ENCODE results near the gene E2F3.

Gene E2F3

GRCh38 chr6:20401205-20402091 is at the start of gene E2F3:
Gene E2F3, plus strand, starts transcription at chr6:20401879. Its CDS starts 354 bp downstream, at chr6:20402233.
- DNase-seq: peak; percentile 98

- DNase-seq: no peak
Observed at GRCh38 chr6:20352346-20352745, 49.3 kb upstream of the E2F3 start.

GRCh38 chr6:20353134-20353533 is 48.5 kb upstream of the E2F3 start:
- DNase-seq: no peak

DNA sequence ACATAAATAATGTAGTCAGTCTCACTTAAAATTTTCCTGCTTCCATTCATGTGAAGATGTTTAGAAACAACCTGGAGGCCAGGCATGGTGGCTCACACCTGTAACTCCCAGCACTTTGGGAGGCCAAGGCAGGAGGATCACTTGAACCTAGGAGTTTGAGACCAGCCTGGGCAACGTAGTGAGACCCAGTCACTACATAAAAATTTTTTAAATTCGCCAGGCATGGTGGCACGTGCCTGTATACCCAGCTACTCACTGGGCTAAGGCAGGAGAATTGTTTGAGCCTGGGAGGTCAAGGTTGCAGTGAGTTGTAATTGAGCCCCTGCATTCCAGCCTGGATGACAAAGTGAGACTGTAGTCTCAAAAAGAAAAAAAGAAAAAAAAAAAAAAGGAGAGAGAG is 47.3 kb upstream of the E2F3 start:
- DNase-seq: no peak

- no peak for DNase-seq
Observed at GRCh38 chr6:20360471-20361119, 41.1 kb upstream of the E2F3 start.

DNA sequence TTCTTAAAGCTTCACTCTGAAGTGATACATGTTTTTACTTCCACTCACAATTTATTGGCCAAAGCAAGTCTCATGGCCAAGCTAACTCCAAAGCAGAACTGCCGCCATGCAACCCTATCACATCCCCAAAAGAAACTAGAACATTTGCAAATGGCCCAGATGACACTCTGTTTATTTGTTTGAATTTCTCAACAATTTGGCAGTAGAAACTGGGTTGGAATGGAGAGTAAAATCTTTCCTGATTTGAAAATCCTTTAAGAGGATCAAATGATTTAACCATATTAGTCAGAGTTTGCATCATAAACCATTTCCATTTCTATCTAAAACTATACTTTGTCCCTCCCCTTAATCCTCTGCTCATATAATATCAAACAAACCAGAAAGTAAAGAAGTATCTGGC is 39.1 kb upstream of the E2F3 start:
- no peak for DNase-seq

GRCh38 chr6:20364327-20364726 is 37.4 kb upstream of the E2F3 start:
- DNase-seq: no peak

GRCh38 chr6:20365456-20365855 is 36.2 kb upstream of the E2F3 start:
- DNase-seq: no peak

- DNase-seq: no peak
Observed at GRCh38 chr6:20366082-20366830, 35.4 kb upstream of the E2F3 start.

- DNase-seq: no peak
Observed at GRCh38 chr6:20367743-20368485, 33.8 kb upstream of the E2F3 start.

DNA sequence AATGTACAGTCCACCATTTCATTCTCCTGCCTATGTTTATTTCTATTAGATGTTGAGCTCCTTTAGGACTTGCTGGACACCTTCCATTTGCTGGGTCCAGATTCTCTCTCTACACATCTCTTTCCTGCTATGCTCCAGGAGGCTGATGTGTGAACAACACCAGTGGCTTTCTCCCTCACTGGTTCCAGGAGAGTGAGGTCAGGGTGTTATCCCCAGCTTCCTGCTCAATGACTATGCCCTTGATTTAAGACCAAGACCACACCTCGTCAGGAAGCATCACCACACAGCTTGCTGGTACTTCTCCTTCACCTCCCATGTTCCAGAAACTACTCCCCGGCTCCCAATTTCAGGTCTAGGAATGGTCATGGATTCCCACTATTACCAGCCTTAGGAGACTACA is 31.3 kb upstream of the E2F3 start:
- no peak for DNase-seq

GRCh38 chr6:20370801-20371200 is 30.9 kb upstream of the E2F3 start:
- DNase-seq: no peak

GRCh38 chr6:20375436-20375835 is 26.2 kb upstream of the E2F3 start:
- no peak for DNase-seq

DNA sequence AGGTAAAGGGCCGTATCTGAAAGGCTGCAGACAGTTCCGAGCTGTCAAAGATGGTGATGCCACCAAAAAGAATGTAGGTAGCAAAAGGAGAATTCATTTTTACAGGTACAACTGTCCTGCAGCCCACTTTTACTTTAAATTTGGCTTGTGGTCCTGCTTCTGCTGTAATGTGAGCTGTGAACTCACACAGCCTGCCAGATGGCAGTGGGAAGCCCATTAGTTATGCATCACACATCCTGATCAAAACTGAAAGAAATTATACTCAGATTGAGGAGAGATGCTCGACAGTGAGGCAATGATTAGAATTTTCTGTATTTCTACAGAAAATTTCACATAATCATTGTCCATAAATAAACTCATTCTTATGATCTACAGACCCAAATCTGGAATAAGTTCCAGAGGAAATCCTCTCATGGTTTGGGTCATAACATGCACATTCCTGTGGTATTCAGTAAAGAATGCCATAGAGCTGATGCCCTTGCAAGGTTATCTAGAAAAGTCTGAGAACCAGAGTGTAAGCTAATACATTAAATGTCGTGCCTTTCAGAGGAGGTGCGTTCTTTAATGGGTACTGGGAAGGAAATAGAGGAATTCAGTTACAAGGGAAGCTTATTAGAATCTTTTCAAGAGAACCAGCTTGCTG is 23.9 kb upstream of the E2F3 start:
- peak; percentile 62 for DNase-seq

DNA sequence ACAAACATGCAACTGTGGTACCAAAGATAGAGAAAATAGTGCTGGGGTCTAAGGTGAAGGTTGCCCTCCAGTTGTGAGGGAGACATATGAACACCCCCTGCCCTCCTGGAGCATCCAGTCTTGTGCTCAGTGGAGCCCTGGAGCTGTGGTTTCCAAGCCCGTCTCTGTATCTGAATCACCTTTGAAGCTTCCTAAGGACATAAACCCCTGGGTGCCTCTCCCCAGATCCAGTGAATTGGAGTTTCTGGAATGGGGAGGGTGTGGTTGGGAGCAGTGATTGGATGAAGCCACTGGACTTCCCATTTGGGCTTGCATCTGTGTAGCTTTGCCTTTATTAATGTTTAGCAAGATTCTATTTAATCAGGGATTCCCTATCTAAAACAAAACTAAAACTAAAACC is 22.4 kb upstream of the E2F3 start:
- no peak for DNase-seq

DNA sequence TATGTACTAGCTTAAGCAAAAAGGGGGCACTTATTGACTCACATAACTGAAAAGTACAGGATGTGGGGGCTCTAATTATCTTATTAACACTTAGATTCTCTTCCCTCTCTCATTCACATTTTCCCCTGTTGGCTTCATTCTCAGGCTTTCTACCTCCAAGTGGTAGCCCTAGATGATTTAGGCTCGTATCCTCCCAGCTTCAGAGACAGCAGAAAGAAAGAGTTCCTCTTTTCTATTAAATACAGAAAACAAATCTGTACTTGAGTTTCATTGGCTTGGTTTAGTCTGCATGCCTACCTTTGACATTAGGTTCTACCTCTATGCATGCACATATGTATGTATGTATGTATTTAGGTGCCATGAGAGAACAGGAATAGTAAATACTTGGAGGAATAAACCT is 15.5 kb upstream of the E2F3 start:
- DNase-seq: no peak

- DNase-seq: no peak
Observed at GRCh38 chr6:20389066-20389465, 12.6 kb upstream of the E2F3 start.

DNA sequence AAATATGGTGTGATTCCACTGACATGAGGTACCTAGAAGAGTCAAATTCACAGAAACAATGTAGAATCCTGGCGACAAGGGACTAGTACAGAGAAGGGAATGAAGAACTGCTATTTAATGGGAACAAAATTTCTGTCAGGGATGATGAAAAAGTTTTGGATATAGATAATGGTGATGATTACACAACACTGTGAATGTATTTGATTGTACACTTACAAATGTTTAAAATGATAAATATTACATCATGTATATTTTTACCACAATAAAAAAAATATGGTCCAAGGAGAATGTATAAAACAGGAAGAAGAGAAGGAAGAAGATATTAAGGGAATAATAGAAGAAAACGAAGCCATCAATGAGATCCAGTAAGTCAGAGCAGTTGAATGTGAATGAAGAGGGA is 8.4 kb upstream of the E2F3 start:
- DNase-seq: no peak

- no peak for DNase-seq
Observed at GRCh38 chr6:20399518-20399917, 2.2 kb upstream of the E2F3 start.

DNA sequence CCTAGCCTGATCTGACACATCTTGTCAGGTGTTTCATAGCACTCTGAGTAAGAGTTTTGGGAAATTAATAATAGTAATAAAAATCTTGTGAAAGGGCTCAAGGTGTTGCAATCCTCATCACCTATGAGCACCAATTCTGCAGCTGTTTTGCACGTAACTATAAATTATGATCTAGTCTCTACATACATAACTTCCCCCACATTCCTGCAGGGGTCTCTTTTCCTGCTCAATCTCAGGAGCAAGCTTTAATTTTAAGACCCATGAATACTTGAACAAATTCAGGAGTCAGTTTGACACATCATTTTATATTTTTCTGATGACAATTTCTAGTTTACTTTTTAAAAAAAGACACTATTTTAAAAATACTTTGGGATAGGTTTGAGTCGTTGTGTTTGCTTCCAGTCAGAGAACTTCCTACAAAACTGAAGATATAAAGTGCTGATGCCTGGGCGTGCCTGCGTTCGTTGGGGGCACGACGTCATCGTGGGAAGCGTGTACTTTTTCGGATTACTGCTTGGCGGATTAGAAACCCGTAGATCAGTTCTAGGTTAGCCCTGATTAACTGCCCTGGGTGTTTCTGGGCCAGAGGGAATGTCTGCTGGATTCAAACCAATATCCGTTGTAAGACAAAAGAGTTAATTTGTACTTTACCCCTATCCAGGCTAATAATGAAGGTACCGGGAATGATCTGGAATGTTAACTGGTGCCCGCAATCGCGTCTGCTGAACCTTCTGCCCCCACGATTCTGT is 1.0 kb upstream of the E2F3 start:
- DNase-seq: peak; percentile 35

GRCh38 chr6:20402092-20402341 is 338 bp downstream of the E2F3 start:
- DNase-seq: no peak
